GM18909 (cell line): ENCODE data around the gene G6PC1.

Source experiments
- ATAC-seq: cut with Tn5 transposase; IDR thresholded peaks from one replicate; pipeline ENCODE4 v1.9.1; 2021; ENCODE audit warnings: mild to moderate bottlenecking; ENCODE audit not compliant: unreplicated experiment, poor library complexity

G6PC1 gene

DNA sequence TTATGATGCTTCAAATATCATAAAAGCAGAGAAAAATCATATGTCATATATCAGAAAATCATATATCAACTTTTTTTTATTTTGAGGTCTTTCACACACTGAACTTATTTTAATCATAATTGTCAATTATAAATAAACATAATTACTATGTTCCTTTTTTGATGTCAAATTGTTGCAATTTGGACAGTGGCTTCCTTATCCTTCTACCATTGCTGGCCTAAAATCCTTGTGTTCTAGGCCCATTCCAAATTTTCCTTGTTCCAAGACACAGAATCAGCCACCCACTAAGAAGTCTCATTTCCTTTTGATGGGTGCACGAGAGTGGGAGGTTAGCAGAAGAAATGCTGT, 28.9 kb downstream of the G6PC1 start:
- no peak for ATAC-seq

GRCh38 chr17:42937712-42938596, 37.4 kb downstream of the G6PC1 start:
- ATAC-seq: no peak

- ATAC-seq: no peak
Observed at GRCh38 chr17:42944211-42944610, 43.6 kb downstream of the G6PC1 start.

- no peak for ATAC-seq
Observed at GRCh38 chr17:42946812-42947211, 46.2 kb downstream of the G6PC1 start.

GRCh38 chr17:42950044-42950783, 49.6 kb downstream of the G6PC1 start:
- ATAC-seq: no peak
